HG02943 (cell line): ENCODE measurements around the gene ZC3HAV1L.
"Not testable (repeated sequence)": the region's sequence is repeated elsewhere in the genome, so short reads cannot be mapped to it uniquely, and the experiment has no call there.

Experiments used
- ATAC-seq: cut with Tn5 transposase; IDR thresholded peaks from one replicate; pipeline ENCODE4 v1.9.1; 2021; ENCODE audit warnings: mild to moderate bottlenecking, low read depth, moderate library complexity; ENCODE audit not compliant: unreplicated experiment

ZC3HAV1L gene, protein sequence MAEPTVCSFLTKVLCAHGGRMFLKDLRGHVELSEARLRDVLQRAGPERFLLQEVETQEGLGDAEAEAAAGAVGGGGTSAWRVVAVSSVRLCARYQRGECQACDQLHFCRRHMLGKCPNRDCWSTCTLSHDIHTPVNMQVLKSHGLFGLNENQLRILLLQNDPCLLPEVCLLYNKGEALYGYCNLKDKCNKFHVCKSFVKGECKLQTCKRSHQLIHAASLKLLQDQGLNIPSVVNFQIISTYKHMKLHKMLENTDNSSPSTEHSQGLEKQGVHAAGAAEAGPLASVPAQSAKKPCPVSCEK

DNA sequence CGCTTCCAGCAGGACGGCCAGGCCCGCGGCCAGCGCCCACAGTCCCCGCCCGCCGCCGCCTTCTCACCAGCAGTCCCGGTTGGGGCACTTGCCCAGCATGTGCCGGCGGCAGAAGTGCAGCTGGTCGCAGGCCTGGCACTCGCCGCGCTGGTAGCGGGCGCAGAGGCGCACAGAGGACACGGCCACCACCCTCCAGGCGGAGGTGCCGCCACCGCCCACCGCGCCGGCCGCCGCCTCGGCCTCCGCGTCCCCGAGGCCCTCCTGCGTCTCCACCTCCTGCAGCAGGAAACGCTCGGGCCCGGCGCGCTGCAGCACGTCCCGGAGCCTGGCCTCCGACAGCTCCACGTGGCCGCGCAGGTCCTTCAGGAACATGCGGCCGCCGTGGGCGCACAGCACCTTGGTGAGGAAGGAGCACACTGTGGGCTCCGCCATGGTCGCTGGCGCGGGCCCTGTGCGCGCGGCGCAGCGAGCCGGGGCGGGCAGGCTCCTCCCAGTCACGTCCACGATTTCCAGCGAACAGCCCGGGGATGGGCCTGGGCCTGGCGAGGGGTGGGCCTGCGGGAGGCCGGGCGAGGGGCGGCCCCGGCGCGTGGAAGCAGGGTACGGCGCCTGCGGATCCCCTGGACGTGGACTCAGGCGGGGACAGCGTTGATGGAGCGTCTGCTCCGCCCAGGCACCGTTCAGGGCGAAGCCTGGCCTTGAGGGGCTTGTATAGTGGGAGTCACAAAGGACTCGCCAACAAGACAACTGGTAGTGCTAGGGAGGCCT lies at the start of gene ZC3HAV1L:
TSS of gene ZC3HAV1L (minus strand) at position 457 of the 768 bp plus-strand sequence. CDS start at position 432, 25 bp downstream.
- ATAC-seq, result peak; percentile 58

DNA sequence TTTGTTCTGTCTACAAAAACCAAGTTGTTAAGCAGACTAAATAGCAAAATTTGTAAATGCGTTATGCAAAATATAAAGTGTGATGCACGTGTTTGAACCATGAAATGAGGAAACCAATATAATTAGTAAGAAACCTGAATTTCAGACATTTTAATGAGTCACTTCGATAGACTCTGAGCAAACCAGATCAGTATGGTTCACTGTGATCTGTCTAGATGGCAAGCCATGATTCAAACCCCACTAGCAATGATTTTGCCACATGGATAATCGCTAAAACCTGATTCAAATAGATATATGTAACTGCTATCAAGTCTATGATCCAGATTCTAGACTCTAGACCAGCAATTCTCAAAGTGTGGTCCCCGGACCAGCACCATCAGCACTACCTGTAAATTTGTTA lies 48.9 kb upstream of the ZC3HAV1L start:
- no peak for ATAC-seq

DNA sequence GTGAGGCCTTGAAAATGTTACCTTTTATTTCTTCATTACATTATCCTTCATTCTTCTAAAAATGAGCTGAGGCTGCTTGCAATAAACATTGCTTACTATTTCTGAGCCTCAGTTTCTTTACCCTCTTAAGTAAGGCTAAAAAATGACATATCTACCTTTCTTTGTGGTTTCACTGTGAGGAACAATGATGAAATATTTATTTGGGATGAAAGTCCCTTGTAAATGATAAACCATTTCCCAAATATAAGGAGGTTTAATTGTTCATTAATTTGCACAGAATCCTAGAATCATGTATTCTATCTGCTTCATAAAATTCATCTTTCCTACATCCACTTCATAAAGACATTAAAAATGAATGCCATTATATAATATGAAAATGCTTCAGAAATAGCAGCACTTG lies 45.7 kb upstream of the ZC3HAV1L start:
- ATAC-seq, result no peak

DNA sequence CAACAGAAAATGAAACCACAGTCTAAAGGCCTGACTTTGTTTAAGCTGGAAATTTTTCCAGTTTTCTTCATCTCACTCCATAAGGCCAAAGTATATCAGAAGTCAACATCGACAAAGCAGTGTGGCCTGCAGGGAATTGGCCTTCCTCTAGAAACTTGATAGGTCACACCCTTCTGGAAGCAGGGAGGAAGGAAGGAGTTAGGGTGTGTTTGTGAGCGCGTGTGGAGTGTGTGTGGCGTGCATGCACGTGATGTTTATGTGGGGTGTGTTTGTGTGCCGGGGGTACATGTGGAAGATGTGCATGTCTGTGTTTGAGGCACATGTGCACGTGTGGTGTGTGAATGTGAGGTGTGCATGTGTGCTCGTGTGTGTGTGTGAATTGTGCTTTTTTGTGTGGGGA lies 45.1 kb upstream of the ZC3HAV1L start:
- no peak for ATAC-seq

DNA sequence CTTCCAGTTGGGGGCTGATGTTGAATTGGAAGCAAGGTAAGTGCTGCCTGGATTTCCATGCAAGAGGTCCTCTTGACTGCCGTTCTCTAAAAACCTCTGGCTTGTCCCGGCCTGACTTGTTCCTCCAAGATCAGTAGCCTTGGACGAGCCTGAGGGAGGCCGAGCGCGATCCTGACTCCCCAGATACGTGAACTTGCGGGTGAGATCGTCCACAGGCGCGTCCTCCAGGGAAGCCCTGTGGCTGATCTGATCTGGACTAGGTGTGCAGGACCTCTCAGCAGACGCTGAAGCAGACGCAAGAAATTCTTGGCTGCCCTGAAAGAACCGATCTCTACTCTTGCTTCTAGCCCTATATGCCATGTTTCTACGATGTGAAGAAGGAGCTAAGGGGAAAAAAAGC lies 44.0 kb upstream of the ZC3HAV1L start:
- no peak for ATAC-seq

DNA sequence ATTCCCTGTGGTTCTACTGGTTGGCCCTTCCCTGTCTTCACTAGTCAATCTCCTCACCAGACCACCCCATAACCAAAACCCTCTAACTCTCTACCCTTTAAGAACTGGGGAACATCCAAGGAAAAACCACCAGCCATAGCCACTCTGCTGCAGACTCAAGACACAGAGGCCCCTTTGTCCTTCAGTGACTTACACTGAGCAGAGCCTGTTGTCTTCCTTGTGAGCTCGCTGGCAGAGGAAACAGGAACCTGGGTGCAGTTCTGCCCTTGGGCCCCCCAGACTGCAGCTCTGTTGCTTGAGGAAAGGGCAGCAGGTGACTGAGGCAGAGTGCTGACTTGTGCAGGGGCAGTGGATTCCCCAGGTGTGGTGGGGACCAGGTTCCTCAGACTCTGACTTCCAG lies 43.1 kb upstream of the ZC3HAV1L start:
- ATAC-seq, result no peak

DNA sequence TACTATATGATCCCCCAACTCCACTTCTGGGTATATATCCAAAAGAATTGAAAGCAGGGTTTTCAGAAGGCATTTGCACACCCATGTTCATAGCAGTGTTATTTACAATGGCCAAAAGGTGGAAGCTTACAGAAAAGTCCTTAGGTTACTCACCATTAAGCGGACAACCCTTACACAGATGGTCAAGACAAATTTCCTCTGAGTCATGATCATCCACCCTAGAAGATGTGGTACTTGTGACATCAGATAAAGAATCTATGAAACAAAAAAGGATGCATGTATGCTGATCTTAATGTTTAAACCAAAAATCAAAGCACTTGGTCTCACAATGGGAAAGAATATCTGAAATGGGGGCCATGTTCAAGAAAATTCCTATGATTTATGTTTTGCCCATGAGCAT lies 42.6 kb upstream of the ZC3HAV1L start:
- no peak for ATAC-seq

DNA sequence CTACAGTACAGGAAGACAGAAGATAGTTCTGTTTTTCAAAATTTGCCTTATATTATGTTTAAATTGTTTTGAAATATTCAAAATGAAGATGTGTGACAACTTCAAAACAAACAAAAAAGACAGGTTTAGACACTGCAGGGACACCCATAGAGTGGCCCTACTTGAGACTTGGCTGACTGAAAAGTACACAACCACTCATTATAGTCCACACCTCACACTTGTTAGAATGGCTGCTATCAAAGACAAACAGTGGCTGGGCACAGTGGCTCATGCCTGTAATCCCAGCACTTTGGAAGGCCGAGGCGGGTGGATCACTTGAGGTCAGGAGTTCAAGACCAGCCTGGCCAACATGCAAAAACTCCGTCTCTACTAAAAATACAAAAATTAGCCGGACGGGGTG lies 41.9 kb upstream of the ZC3HAV1L start:
- ATAC-seq, result not testable (repeated sequence)

DNA sequence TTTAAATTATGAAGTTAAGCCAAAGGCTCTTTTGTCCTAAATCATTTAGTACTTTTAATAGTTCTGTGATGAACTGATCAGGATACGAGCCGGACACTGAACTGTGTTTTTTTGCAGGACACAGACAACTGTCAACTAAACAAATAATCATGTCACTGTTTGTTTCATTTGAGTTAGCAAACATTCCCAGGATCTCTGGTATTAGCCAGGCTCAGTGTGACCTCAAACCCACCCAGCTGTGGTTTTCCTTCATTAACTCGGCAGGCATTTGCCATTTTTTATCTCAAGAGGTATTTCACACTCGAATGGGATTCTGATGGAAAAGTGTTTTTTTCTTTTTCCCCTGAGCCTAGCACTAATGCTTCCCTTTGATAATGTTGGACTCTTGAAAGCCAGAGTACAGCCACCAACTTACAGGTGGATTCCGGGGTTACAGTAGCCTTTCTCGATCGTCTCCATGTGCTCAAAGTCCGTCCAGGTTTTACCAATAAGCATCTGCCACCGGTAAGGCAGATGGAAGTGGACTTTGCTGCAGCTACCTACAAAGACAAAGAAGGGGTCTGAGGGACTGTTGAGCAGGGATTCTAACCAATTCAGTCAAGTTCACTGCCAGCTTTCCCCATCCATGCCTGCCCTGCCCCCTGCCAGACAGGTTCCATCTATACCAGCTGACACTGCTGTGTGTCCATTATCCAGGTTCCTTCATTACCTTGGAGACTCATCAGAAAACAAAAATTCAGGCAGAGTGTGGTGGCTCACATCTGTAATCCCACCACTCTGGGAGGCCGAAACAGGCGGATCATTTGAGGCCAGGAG lies 40.2 kb upstream of the ZC3HAV1L start:
- ATAC-seq, result no peak

DNA sequence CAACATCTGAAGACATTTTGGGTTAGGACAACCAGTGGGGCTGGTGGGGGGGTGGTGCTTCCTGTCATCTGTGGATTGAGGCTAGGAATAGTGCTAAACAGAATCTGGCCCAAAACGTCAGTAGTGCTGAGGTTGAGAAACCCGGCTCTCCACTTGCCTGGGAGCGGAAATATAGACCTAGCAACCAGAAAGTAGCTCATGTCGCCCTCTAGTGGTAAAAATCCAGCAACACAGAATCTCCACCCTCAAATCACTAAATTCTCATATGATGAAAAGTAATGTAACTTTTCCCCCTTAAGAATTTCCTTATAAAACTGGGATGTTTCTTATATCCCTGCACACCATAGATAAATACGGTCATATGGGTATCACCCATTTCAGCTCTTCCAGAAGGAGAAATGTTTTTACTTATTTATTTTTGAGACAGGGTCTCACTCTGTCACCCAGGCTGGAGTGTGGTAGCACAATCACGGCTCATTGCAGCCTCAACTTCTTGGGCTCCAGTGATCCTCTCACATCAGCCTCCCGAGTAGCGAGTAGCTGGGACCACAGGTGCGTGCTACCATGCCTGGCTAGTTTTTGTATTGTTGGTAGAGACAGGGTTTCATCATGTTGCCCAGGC lies 39.3 kb upstream of the ZC3HAV1L start:
- peak; percentile 87 for ATAC-seq

DNA sequence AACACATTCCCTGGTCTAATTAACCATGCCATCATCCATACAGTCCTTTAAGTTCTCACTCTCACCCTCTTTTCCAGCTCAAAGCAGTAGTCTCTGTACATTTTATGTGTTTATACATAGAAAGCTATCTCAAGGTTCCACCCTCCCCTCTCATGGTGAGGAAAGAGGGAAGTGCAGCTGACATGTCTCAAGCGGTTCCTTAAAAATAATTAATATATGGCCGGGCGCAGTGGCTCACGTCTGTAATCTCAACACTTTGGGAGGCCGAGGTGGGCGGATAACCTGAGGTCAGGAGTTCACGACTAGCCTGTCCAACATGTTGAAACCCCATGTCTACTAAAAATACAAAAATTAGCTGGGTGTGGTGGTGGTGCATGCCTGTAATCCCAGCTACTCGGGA lies 37.0 kb upstream of the ZC3HAV1L start:
- ATAC-seq, result no peak

DNA sequence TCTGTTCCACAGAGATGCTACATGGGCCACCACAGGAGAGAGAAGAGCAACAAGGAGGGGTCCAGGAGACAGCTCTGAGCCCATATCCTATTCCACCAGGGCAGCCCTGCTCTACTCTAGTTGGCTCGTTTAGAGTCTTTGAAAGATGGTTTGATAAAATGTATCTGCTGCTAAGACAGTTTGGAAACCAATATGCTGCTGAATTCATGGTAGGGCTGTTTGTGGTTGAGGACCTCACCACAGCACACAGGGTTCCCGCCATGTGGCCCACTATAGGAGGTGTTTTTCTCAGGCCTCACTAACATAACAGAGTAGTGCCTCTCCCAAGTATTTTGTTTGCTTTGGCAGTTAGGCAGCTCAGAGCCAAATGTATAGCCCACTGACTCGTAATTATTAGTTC lies 35.8 kb upstream of the ZC3HAV1L start:
- ATAC-seq, result no peak

DNA sequence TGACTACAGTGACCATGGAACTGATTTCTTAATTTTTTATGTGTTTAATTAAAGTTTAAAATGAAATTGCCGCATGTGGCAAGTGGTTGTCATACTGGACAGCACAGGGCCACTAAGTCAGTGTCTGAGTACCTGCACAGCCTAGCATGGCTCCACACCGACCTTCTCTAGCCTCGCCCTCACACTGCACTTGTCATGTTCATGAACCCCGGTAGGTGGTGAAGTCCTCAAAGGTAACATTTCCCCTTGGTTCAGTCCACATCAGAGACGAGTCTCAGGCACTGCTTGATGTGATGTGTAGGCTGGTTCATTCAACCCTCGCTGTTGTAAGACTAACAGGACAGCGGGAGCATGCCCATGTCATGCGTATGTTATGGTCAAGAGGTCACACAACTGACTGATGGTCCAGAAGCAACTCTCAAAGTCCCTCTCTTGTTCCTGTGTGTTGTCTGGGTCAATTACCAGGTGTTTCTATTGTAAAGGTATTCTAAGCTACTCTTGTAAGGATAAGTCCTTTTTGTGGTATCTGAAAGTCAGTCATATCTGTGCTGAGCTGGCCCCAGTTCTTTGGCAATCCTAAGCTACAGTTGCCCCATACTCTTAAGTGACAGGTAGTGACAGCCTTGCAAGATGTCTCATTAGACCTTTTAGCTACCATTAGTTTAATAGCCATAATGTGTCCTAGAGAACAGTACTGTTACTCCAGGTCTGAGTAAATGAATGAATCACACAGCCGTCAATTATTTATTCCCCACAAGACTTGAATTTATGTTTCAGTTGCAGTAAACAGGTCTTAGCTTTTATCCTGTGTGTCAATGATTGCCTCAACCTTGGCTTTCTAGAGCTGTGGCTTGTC lies 32.9 kb upstream of the ZC3HAV1L start:
- no peak for ATAC-seq

DNA sequence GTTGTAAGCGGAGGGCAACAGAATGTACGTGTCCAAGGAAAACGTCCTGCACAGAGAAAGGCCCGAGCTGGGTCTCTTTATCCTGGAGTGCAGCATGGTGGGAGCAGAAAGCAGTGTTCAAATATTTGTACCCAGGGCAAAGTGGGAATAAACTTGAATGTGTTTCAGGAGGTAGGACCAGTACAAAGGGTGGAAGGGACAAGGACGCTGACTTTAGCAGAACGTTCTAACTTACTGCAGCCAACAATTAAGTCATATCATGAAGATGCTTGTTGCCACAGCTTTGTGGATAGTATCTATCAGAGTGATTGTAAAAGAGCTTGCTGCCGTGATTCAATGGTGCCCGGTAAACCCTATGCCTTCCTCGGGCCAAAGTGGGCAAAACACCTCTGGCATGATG lies 30.5 kb upstream of the ZC3HAV1L start:
- ATAC-seq, result no peak

DNA sequence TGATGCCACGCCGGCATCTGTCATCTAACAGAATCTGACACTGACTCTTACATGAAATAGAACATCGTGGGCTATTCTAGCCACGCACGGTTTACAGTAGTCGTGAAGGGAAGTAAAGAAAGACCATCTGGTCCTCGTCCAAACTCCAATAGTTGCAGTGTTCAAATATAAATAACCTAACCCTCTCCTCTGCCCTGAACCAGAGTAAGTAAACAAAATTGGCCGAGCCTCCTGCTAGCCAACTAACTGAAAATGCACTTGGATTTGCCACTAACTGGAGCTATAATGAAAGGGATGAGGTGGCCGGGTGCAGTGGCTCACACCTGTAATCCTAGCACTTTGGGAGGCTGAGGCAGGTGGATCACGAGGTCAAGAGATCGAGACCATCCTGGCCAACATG lies 29.5 kb upstream of the ZC3HAV1L start:
- no peak for ATAC-seq

DNA sequence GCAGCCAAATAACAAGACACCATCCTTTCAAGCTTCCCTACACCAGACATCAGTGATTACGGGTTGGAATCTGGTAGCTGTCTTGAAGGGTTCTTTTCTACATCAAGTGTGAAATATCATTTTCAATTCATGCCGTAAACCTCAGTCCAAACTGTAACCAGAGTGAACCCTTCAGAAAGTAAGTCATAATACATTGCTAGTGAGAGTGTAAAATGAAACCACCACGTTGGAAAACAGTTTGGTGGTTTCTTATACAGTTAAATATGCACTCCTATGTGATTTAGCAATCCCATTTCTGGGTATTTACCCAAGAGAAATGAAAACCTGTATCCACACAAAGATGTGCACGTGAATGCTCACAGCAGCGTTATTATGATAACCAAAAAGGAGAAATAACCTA lies 25.6 kb upstream of the ZC3HAV1L start:
- ATAC-seq, result no peak

DNA sequence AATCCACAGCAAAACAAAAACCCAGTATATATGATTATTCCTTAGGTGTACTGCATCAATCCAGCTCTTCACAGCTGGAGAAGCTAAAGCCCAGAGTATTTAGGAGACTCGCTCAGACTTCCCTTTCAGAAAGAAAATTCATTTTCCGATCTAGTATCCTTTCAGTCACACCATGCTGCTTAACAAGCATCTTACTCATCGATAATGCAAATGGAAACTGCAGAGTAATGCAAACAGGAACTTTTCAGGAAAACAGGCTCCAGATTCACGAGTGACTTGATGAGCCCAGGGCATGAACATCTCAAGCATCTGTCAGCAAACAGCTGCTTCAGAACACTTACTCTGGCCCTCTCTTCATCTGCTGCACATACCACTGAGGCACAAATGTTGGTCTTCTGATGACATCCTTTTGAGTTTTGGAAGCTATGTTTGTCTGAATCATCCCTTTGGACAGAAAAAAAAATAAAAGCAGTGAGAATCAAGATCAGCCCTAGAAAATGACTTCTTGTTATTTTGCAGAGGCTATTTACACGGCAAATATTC lies 24.9 kb upstream of the ZC3HAV1L start:
- no peak for ATAC-seq

DNA sequence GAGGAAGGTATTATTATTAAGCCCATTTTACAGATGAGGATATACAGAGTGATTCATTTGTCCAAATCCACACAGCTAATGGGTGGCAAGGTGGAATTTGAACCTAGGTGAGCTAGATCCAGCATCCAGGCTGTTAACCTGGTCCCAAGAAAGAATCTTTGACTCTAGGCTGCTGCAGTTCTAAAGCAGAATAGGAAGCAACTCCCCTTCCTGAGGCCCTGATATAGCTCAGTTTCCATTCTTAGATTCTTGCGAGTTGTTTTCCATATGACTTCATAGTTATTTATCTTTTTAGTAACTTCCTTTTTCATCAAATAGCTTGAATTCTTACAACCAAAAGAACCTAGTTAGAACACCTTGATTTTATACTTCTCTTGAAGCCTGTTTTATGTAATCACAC lies 24.1 kb upstream of the ZC3HAV1L start:
- no peak for ATAC-seq

DNA sequence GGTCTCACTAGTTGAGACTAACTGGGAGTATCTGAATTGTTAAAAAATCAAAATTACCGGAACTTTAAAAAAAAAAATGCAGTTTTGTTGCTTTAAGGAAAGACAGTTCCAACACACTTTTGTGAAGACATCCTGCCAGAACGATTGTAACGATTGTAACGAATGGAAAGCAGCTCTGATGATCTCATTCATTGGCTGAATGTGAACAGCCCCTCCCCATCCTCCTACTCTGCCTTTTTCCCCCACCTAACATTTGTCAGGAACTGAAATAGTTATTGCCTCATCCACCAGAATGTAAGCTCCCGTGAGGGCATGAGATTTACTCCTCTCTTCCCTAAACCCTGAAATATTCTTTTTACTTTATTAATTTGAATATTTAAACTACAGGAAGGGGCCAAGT lies 23.1 kb upstream of the ZC3HAV1L start:
- ATAC-seq, result no peak

DNA sequence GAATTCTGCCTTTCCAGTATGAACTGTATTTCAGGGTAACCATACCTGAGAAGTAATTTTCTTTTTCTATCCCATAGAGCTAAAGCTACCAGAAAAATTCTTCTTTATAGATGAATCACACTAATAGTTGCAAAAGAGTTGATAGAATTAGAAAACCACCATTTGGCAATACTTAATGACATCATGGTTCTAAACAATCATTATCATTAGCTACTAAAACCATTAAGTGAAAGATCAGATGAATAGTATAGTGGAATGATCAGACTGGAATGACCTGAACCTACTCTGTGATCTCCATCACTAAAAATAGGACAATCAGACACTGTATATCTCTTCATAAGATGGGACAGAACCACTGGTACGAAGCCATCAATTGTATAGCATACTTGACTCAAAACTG lies 19.8 kb upstream of the ZC3HAV1L start:
- ATAC-seq, result no peak
